IMR-90 (cell line): ENCODE measurements around the gene FMO1. TPM values are rescaled to one million over a fixed set of nuclear protein-coding genes. Genes with fewer than 3 reads are reported as not detected.
"Not testable (repeated sequence)": the region's sequence is repeated elsewhere in the genome, so short reads cannot be mapped to it uniquely, and the experiment has no call there.

Experiments
- ATAC-seq: fragments of 200-7000 bp; cut with Tn5 transposase; 2 replicates; pipeline ENCODE4 v1.9.1; 2020; ENCODE audit warnings: low read depth, mild to moderate bottlenecking, moderate library complexity
- BruUV-seq: library from RNA; stranded (reverse); fragments of 400-500 nt; replicated peaks from 2 replicates; lab custom pipeline; 2021; lab: Mats Ljungman, UMichigan
- CTCF ChIA-PET: fragments of 300-600 bp; formaldehyde crosslinking; extraction: SDS; loops from one replicate; lab custom pipeline; 2021; ENCODE audit warnings: antibody characterized with exemption; lab: Yijun Ruan, JAX
- POLR2A ChIA-PET: fragments of 300-600 bp; sonication (Branson Sonifier 250); formaldehyde crosslinking; loops from one replicate; lab custom pipeline; 2022; ENCODE audit warnings: antibody characterized with exemption; ENCODE audit not compliant: unreplicated experiment; lab: Charles Lee
- DNase-seq: peaks from one replicate; pipeline ENCODE4 v3.0.0; 2013
- H2AFZ ChIP-seq: replicated peaks from 2 replicates; pipeline ENCODE3; 2013; ENCODE audit warnings: low read length, mild to moderate bottlenecking; ENCODE audit not compliant: poor library complexity
- H2AK5ac ChIP-seq: 2 replicates; pipeline ENCODE4 v1.6.1; 2013; ENCODE audit warnings: low read depth, low read length, inconsistent platforms
- H2AK9ac ChIP-seq: replicated peaks from 2 replicates; pipeline ENCODE3; 2013; ENCODE audit warnings: mild to moderate bottlenecking, low read depth, low read length, moderate library complexity; ENCODE audit not compliant: poor library complexity
- H2BK120ac ChIP-seq: 2 replicates; pipeline ENCODE4 v1.6.1; 2013; ENCODE audit warnings: low read depth, low read length, inconsistent platforms
- H2BK15ac ChIP-seq: 3 replicates; pipeline ENCODE4 v1.6.1; 2013; ENCODE audit warnings: low read depth, low read length, inconsistent platforms
- H2BK20ac ChIP-seq: 2 replicates; pipeline ENCODE4 v1.6.1; 2013; ENCODE audit warnings: low read depth, mild to moderate bottlenecking, inconsistent platforms, low read length, moderate library complexity
- H2BK5ac ChIP-seq: 2 replicates; pipeline ENCODE4 v1.6.1; 2013; ENCODE audit warnings: mild to moderate bottlenecking, low read depth, low read length, inconsistent platforms; ENCODE audit not compliant: poor library complexity, severe bottlenecking
- H3K14ac ChIP-seq: replicated peaks from 2 replicates; pipeline ENCODE4 v1.6.1; 2013; ENCODE audit warnings: low read depth, low read length, inconsistent platforms
- H3K18ac ChIP-seq: 2 replicates; pipeline ENCODE4 v1.6.1; 2013; ENCODE audit warnings: low read depth, low read length, control low read depth
- H3K23ac ChIP-seq: 2 replicates; pipeline ENCODE4 v1.6.1; 2013; ENCODE audit warnings: low read depth, low read length, inconsistent platforms
- H3K27ac ChIP-seq: 2 replicates; pipeline ENCODE4 v1.5.1; 2013; ENCODE audit warnings: mild to moderate bottlenecking, control low read depth, low read length; ENCODE audit not compliant: insufficient read depth
- H3K27me3 ChIP-seq: 2 replicates; pipeline ENCODE4 v1.6.1; 2013; ENCODE audit warnings: low read length; ENCODE audit not compliant: control insufficient read depth, insufficient read depth
- H3K36me3 ChIP-seq: 2 replicates; pipeline ENCODE4 v1.6.1; 2013; ENCODE audit warnings: low read length, mixed read lengths; ENCODE audit not compliant: control insufficient read depth, insufficient read depth
- H3K4ac ChIP-seq: 2 replicates; pipeline ENCODE4 v1.6.1; 2013; ENCODE audit warnings: low read depth, low read length, inconsistent platforms
- H3K4me1 ChIP-seq: 2 replicates; pipeline ENCODE4 v1.6.1; 2013; ENCODE audit warnings: low read length, mixed read lengths; ENCODE audit not compliant: control insufficient read depth, insufficient read depth
- H3K4me2 ChIP-seq: 2 replicates; pipeline ENCODE4 v1.6.1; 2013; ENCODE audit warnings: low read depth, mild to moderate bottlenecking, control low read depth, low read length, moderate library complexity
- H3K4me3 ChIP-seq: 2 replicates; pipeline ENCODE4 v1.5.1; 2013; ENCODE audit warnings: low read depth, mild to moderate bottlenecking, control low read depth, low read length, moderate library complexity; ENCODE audit not compliant: insufficient read depth
- H3K56ac ChIP-seq: 2 replicates; pipeline ENCODE4 v1.6.1; 2013; ENCODE audit warnings: low read length, inconsistent platforms; ENCODE audit not compliant: insufficient read depth; ENCODE audit errors: extremely low read depth
- H3K79me1 ChIP-seq, 2 experiments: 2 replicates each; pipeline ENCODE4 v1.6.1; 2013; ENCODE audit warnings: low read length in 2 of 2, inconsistent platforms in 1 of 2, low read depth in 1 of 2
- H3K9ac ChIP-seq: 2 replicates; pipeline ENCODE4 v1.6.1; 2013; ENCODE audit warnings: low read depth, low read length, control low read depth
- H3K9me1 ChIP-seq: 2 replicates; pipeline ENCODE4 v1.6.1; 2013; ENCODE audit warnings: low read length, inconsistent platforms; ENCODE audit not compliant: insufficient read depth
- H3K9me3 ChIP-seq: 2 replicates; pipeline ENCODE4 v1.6.1; 2013; ENCODE audit warnings: low read length; ENCODE audit not compliant: control insufficient read depth, insufficient read depth
- H4K20me1 ChIP-seq: 2 replicates; pipeline ENCODE4 v1.6.1; 2013; ENCODE audit warnings: low read length, inconsistent platforms; ENCODE audit not compliant: insufficient read depth
- H4K5ac ChIP-seq: 2 replicates; pipeline ENCODE4 v1.6.1; 2013; ENCODE audit warnings: mild to moderate bottlenecking, low read depth, low read length, control low read depth
- H4K8ac ChIP-seq, 2 experiments: 2 replicates each; pipeline ENCODE4 v1.6.1; 2013; ENCODE audit warnings: low read depth in 2 of 2, low read length in 2 of 2, control low read depth in 1 of 2, inconsistent platforms in 1 of 2
- H4K91ac ChIP-seq: 2 replicates; pipeline ENCODE4 v1.6.1; 2013; ENCODE audit warnings: low read depth, low read length, inconsistent platforms; ENCODE audit not compliant: insufficient read depth
- WGBS, 2 experiments: methylation state at CpG; one replicate each; pipeline versions ENCODE4 v1.1.5 to v1.1.7; 2013; ENCODE audit warnings: missing lambda C conversion rate in 2 of 2; ENCODE audit not compliant: insufficient read length in 1 of 2; ENCODE audit errors: extremely low coverage in 2 of 2; 5-methylcytosine and 5-hydroxymethylcytosine counted together
- dilution Hi-C: fragments of 300-500 bp; cut with HindIII; formaldehyde crosslinking; loops from one replicate; pipeline ENCODE4 v1.14.3; 2018; ENCODE audit warnings: low sequenced_read_pairs; ENCODE audit not compliant: unreplicated experiment
- in situ Hi-C: fragments of 300-500 bp; cut with MboI; formaldehyde crosslinking; loops from 3 replicates; pipeline ENCODE4 v1.14.3; 2019; ENCODE audit warnings: low sequenced_read_pairs, inconsistent platforms, mixed read lengths
- intact Hi-C: fragments of 100-400 bp; cut with micrococcal nuclease; formaldehyde crosslinking; loops from 2 replicates; pipeline ENCODE4 v1.10.0; 2022
- polyA plus RNA-seq, 3 experiments: library from polyadenylated mRNA; depleted of rRNA; stranded (reverse); fragments of >200 nt; gene quantifications; 2 replicates each; pipeline ENCODE4 v1.2.3, GENCODE V29; 2012; ENCODE audit warnings: low replicate concordance in 1 of 3
- total RNA-seq: library from RNA; depleted of rRNA; stranded (reverse); fragments of >200 nt; gene quantifications from 2 replicates; pipeline ENCODE4 v1.2.3, GENCODE V29; 2012

FMO1 gene
- total and polyA plus RNA-seq, 2 of the 4 experiments (the other 2 are of a cell fraction): not detected

DNA sequence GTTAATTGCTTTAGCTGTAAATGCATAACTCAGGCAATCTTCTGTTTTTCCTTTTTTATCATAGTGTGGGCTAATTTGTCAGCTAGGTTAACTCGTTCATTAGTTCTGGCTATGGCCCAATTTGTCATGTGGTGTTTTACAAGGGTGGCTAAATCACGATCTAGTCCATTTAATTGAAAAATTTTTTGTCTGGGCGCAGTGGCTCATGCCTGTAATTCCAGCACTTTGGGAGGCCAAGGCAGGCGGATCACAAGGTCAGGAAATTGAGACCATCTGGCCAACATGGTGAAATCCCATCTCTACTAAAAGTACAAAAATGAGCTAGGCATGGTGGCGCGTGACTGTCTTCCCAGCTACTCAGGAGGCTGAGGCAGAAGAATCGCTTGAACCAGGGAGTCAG lies 47.1 kb downstream of the FMO1 start:
- H3K36me3 ChIP-seq, H2BK120ac ChIP-seq, DNase-seq: not testable (repeated sequence)

More for the DNA sequence above, 47.1 kb downstream of the FMO1 start:
- H3K4ac ChIP-seq, intact Hi-C loops, H2BK5ac ChIP-seq, in situ Hi-C loops, H3K79me1 ChIP-seq, POLR2A ChIA-PET, H2BK20ac ChIP-seq, H2AK9ac ChIP-seq, H4K5ac ChIP-seq, ATAC-seq, dilution Hi-C loops, H2BK15ac ChIP-seq, H3K4me1 ChIP-seq, H3K4me3 ChIP-seq, H3K9me3 ChIP-seq, H4K8ac ChIP-seq, H3K56ac ChIP-seq, H3K27me3 ChIP-seq, BruUV-seq, H4K20me1 ChIP-seq, H3K4me2 ChIP-seq, H2AK5ac ChIP-seq, H2AFZ ChIP-seq, H3K9me1 ChIP-seq, H3K27ac ChIP-seq, H3K14ac ChIP-seq, H3K23ac ChIP-seq, H4K91ac ChIP-seq, H3K18ac ChIP-seq, H3K9ac ChIP-seq: not testable (repeated sequence)
- CTCF ChIA-PET: interaction anchor here (0.9 kb wide), 1 partner anchor 18 kb away, joined by 3 read pairs; the partner anchor contains the start of gene FMO4
- WGBS, 2 experiments: no CpG with 5 or more reads among the region's 7 CpGs
